ENCODE measurements around the gene CLDN11. TPM values are rescaled to one million over a fixed set of nuclear protein-coding genes. Genes with fewer than 3 reads are reported as not detected.

Gene CLDN11
- total and polyA plus RNA-seq, 7 donors = 1.3 to 3.0 (median 2.0) TPM

GRCh38 chr3:170467571-170468147 is 49.0 kb downstream of the CLDN11 start:
- Histone ChIP-seq H3K36me3 (ENCODE audit: insufficient read depth in 1 of 2, low read depth in 1 of 2) (no peaks in the 10 kb centered on the region), H3K4me3 (no peak overlapping the region), H3K9me3 (no peaks in the 10 kb centered on the region), H3K4me1 (no peaks in the 10 kb centered on the region), H3K27me3 (ENCODE audit: insufficient read depth in 3 of 3, low read length in 2 of 3) (peaks cover 0 to 8% (median 0%) of the 10 kb centered on the region in 3 donors), H3K27ac (no peak overlapping the region)
- no peak for ATAC-seq
- 44 to 49% (median 47%) methylated on average over 7 of the region's 7 CpGs for WGBS, 3 donors
- no peak for DNase-seq
- intact Hi-C loops (cut with DNase I) = no loop called here
- TF ChIP-seq CTCF (IDR thresholded peaks at IDR 0.05) = no peak

- DNase-seq (no peak), ATAC-seq (no peak)
- no peak for TF ChIP-seq CTCF (IDR thresholded peaks at IDR 0.05)
- Histone ChIP-seq H3K36me3 (ENCODE audit: insufficient read depth in 1 of 2, low read depth in 1 of 2) (no peaks in the 10 kb centered on the region), H3K27ac (no peak overlapping the region), H3K4me3 (no peak overlapping the region), H3K9me3 (no peaks in the 10 kb centered on the region), H3K27me3 (ENCODE audit: insufficient read depth in 3 of 3, low read length in 2 of 3) (peaks cover 0 to 5% (median 0%) of the 10 kb centered on the region in 3 donors), H3K4me1 (no peaks in the 10 kb centered on the region)
- intact Hi-C loops (cut with DNase I) = no loop called here
- WGBS, 3 donors = 43 to 49% (median 44%) methylated on average over 5 of the region's 5 CpGs
Observed at GRCh38 chr3:170469151-170470062, 50.7 kb downstream of the CLDN11 start.

- Histone ChIP-seq H3K4me1 (no peaks in the 10 kb centered on the region), H3K27me3 (ENCODE audit: insufficient read depth in 3 of 3, low read length in 2 of 3) (peaks cover 0 to 5% (median 0%) of the 10 kb centered on the region in 3 donors), H3K9me3 (no peaks in the 10 kb centered on the region), H3K27ac (no peak overlapping the region), H3K4me3 (no peak overlapping the region), H3K36me3 (ENCODE audit: insufficient read depth in 1 of 2, low read depth in 1 of 2) (no peaks in the 10 kb centered on the region)
- no peak for TF ChIP-seq CTCF (IDR thresholded peaks at IDR 0.05)
- intact Hi-C loops (cut with DNase I) = no loop called here
- ATAC-seq (no peak), DNase-seq (no peak)
- 41 to 45% (median 43%) methylated on average over 9 of the region's 9 CpGs for WGBS, 3 donors
Observed at GRCh38 chr3:170470063-170471016, 51.7 kb downstream of the CLDN11 start.

- no peak for DNase-seq
- intact Hi-C loops (cut with DNase I) = no loop called here
- 37 to 41% (median 38%) methylated on average over 3 of the region's 3 CpGs for WGBS, 3 donors
- no peak overlapping the region for H3K4me3 ChIP-seq
- H3K9me3 ChIP-seq = no peaks in the 10 kb centered on the region
- no peaks in the 10 kb centered on the region for H3K36me3 ChIP-seq (ENCODE audit: insufficient read depth in 1 of 2, low read depth in 1 of 2)
- no peak for ATAC-seq
- no peaks in the 10 kb centered on the region for H3K4me1 ChIP-seq
- H3K27ac ChIP-seq = no peak overlapping the region
- peaks cover 0 to 5% (median 0%) of the 10 kb centered on the region in 3 donors for H3K27me3 ChIP-seq (ENCODE audit: insufficient read depth in 3 of 3, low read length in 2 of 3)
- no peak for TF ChIP-seq CTCF (IDR thresholded peaks at IDR 0.05)
Observed at GRCh38 chr3:170471149-170471548, 52.5 kb downstream of the CLDN11 start.

All from psoas muscle (tissue), 8 donors.